Stomach (tissue), 4 donors: ENCODE results near the gene PDE9A.

Experiments used
- CTCF ChIP-seq, 7 experiments: fragments of 450-650 bp in 4 of 7; fragments of 200-600 bp in 3 of 7; sonication (generic) in 3 of 7; IDR thresholded peaks; one replicate each; pipeline ENCODE4 v1.5.1; 2016 to 2019; ENCODE audit warnings: antibody characterized with exemption in 7 of 7, control low read depth in 2 of 7, mild to moderate bottlenecking in 1 of 7
- EP300 ChIP-seq: sonication (generic); formaldehyde crosslinking; IDR thresholded peaks from one replicate; pipeline ENCODE4 v1.6.1; 2017; ENCODE audit warnings: antibody characterized with exemption
- POLR2A ChIP-seq, 4 donors: fragments of 450-650 bp; IDR thresholded peaks; one replicate each; pipeline ENCODE4 v1.6.1; 2016; ENCODE audit warnings: antibody characterized with exemption in 4 of 4, control low read depth in 2 of 4, mild to moderate bottlenecking in 1 of 4, moderate library complexity in 1 of 4
- POLR2AphosphoS5 ChIP-seq, 3 donors: sonication (generic); formaldehyde crosslinking; IDR thresholded peaks; one replicate each; pipeline ENCODE4 v1.6.1; 2016; ENCODE audit warnings: antibody characterized with exemption in 3 of 3

DNA sequence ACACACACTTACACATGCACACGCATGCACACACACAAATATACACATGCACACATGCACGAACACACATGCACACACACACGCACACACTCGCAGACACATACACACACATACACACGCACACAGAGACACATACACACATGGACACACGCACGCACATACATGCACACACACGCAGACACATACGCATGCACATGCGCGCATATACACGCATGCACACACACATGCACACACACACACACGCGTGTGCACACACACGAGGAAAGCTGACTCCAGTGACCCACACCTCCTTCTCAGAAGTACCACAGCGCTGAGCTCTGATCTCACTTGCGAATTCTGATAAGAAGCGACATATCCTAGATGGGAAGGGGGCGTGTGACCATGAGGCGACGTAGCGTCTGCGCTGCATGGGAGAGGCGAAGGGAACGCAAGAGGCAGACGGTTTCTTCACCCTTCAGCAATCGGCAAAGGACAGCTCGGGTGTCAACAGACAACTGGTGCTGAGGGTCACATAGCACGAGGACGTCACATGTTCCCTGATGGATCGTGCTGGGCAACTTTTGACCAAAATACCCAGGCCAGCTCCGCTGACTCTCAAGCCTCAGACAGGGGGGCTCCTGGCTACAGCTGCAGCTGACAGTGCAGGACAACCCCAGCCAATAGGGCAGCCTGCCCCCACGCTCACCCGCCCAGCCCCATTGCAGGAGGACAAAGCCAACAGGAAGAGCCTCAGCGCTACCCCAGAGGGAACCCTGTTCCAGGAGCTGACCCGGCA, 16.0 kb upstream of the PDE9A start:
- TF ChIP-seq CTCF (IDR thresholded peaks at IDR 0.05) (no peak), EP300 (no peak), POLR2AphosphoS5 (IDR thresholded peaks at IDR 0.05) (no peak), POLR2A (IDR thresholded peaks at IDR 0.05) (no peak)
